Measurements from ENCODE around the gene STPG2.
"Not testable (repeated sequence)": the region's sequence is repeated elsewhere in the genome, so short reads cannot be mapped to it uniquely, and the experiment has no call there.

DNA sequence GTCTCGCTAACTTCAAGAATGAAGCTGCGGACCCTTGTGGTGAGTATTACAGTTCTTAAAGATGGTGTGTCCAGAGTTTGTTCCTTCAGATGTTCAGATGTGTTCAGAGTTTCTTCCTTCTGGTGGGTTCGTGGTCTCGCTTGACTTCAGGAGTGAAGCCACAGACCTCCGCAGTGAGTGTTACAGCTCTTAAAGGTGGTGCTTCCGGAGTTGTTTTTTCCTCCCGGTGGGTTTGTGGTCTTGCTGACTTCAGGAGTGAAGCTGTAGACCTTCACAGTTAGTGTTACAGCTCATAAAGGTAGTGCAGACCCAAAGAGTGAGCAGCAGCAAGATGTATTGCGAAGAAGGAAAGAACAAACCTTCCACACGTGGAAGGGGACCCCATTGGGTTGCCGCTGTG lies 592.6 kb downstream of the STPG2 start:
- TF ChIP-seq CTCF, POLR2A (IDR thresholded peaks at IDR 0.05): not testable (repeated sequence)
